D721Med (cell line): ENCODE results near the gene USP20.

Experiments used
- DNase-seq: peaks from one replicate; pipeline ENCODE4 v3.0.0; 2011; ENCODE audit warnings: low spot score; ENCODE audit not compliant: insufficient read length
- FAIRE-seq: peaks from 2 replicates; lab custom pipeline; 2011; peaks lifted over from hg19 to GRCh38; lab: Jason Lieb, UNC
- TF ChIP-seq, protein P1 (sequence below): IDR thresholded peaks from 2 replicates; pipeline ENCODE4 v1.5.1; 2012; ENCODE audit warnings: mild to moderate bottlenecking, control low read depth; ENCODE audit not compliant: insufficient read depth; ENCODE audit errors: missing control alignments

Gene USP20

DNA sequence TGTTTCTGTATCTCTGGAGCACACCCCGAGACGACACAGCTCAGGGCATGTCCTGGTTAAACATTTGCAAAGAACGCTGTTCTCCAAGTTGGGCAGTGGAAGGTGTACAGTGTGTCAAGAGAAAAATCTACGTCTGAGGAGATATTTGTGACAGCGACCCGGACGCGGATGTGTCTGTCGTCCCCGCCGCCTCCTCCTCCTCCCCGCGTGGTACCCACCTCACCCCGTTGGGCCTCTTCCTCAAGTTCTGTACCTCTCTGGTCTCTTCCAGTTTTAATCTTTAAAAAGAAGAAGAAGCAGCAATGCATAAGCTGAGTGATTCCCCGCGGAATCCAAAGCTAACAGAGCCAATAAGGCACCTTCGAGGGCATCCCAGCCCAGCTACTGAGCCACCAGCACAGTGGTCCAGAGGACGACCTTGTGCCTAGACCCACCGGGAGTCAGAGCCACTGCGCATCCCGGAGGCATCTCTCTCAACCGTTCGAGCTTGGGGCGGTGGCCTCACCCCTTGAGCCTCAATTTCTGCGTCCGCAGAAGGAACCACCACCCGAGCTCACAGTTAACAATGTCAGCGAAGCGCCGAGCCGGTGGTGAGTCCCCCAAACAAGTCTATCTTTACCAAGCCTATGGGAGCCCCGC is 650 bp upstream of the USP20 start:
- DNase-seq (no peak), FAIRE-seq (no peak)
- TF ChIP-seq, protein P1, sequence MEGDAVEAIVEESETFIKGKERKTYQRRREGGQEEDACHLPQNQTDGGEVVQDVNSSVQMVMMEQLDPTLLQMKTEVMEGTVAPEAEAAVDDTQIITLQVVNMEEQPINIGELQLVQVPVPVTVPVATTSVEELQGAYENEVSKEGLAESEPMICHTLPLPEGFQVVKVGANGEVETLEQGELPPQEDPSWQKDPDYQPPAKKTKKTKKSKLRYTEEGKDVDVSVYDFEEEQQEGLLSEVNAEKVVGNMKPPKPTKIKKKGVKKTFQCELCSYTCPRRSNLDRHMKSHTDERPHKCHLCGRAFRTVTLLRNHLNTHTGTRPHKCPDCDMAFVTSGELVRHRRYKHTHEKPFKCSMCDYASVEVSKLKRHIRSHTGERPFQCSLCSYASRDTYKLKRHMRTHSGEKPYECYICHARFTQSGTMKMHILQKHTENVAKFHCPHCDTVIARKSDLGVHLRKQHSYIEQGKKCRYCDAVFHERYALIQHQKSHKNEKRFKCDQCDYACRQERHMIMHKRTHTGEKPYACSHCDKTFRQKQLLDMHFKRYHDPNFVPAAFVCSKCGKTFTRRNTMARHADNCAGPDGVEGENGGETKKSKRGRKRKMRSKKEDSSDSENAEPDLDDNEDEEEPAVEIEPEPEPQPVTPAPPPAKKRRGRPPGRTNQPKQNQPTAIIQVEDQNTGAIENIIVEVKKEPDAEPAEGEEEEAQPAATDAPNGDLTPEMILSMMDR: no peak

- FAIRE-seq: no peak
- DNase-seq: no peak
- TF ChIP-seq, protein P1: no peak
Measured at GRCh38 chr9:129835860-129836223, 584 bp downstream of the USP20 start.

GRCh38 chr9:129836311-129837007 is 1.2 kb downstream of the USP20 start:
- FAIRE-seq (no peak), DNase-seq (no peak)
- TF ChIP-seq, protein P1: no peak

- no peak for FAIRE-seq
- TF ChIP-seq, protein P1: no peak
- DNase-seq: no peak
Measured at GRCh38 chr9:129838707-129839259, 3.5 kb downstream of the USP20 start.

DNA sequence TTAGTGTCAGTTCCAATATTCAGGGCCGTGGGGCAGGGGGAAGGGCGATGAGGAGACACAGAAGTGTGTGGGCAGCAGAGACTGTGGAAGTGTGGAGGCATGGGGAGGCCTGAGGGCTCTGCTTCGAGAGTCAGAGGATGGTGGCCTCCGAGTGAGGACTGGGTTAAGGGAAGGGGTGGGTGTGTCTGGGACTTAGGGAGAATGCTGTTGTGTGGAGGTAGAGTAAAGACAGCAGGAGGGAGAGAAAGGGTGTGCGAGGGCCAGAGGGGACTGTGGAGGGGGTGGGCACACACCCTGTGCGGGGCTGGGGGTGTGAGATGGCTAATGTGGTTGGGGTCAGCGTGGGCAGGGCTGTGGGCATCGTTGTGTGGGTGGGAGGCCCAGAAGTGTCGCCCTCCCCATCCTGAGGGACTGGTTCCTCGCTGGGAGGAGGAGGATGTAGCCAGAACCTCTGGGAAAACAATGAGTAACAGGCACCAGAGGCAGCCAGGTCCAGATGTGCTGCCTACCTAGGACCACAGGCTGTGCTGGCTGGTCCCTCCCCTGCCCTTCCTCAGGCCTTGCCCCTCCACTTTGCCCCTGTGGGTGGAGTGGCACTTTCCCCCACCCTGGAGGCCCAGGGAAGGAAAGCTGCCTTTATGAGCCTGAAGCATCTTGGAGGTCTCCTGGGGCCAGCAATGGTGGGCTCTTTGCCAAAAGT is 4.2 kb downstream of the USP20 start:
- DNase-seq (no peak), FAIRE-seq (no peak)

DNA sequence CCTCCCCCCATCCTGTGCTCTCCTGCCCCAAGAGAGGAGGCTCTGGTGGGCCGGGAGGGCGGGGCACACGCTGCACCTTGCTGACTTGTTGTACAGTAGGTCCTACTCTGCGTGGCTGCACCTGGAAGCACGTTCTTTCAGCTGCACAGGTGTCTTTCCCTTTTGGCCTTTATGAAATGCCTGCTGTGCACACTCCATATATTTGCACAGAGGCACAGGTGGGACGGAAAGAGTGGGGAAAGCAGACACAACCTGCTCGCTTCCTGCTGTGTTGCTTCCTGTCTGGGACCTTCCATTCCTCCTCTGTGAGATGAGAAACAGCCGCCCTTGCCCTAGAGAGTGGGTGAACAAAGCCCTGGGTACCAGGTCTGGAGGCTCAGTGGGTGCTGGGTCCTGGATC is 4.8 kb downstream of the USP20 start:
- DNase-seq (no peak), FAIRE-seq (no peak)
- TF ChIP-seq, protein P1: no peak

More for the DNA sequence above, 4.2 kb downstream of the USP20 start:
- TF ChIP-seq, protein P1: no peak

GRCh38 chr9:129841071-129841470 is 5.8 kb downstream of the USP20 start:
- FAIRE-seq (no peak), DNase-seq (no peak)
- TF ChIP-seq, protein P1: no peak
